ENCODE data around the gene PTPN21. TPM values are rescaled to one million over a fixed set of nuclear protein-coding genes. Genes with fewer than 3 reads are reported as not detected.

Gene PTPN21
- total RNA-seq (2014; rRNA removed; shearing (Covaris generic)): 2.6 and 3.8 TPM in 2 replicates
- polyA plus RNA-seq (2015; cell fraction: cytosol; rRNA removed): 4.1 and 5.9 TPM in 2 replicates
- 7.2 and 7.4 TPM in 2 replicates for polyA plus RNA-seq (2015; cell fraction: nucleus; rRNA removed)

DNA sequence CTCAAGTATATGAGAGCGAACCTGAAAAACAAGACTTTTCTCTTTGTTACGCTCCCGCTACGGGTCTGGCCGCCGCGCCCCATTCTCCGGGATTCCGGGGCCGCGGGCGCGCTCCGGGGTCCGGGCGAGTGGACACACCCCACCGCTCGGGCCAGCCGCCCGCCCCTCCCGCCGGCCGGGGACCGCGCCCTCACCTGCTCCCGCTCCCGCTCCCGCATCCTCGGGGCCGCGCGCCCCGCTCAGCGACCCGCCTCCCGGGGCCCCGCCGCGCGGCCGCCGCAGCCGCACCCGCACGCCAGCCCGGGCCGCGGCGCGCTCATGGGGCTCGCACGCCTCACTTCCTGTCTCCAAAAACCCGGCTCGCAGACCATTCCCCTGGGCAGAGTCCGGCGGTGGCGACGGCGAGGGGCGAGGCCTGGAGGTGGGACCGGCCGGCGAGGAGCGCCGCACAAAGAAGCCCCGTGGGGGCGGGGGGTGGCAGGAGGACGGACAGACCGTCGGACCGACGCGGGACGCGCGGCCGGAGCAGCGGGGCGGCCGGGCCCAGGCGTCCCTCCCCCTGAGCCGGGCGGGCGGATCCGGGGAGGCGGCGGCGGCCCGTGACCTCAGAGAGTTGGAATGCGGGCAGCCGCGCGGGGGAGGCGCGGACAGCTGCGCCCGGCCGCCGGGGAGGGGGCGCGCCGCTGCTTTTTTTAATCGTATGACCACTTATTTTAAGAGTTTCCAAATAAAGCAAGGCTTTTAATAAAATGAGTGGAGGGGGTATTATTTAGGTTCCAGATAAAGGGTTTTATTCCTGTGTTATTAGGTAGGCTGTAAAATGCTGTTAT is at the start of gene PTPN21:
Gene PTPN21, minus strand, starts transcription at position 551 of the 830 bp plus-strand sequence. CDS start 4,590 bp downstream, outside the sequence.
- DNase-seq (ENCODE audit: low read depth): peak; percentile 71

DNA sequence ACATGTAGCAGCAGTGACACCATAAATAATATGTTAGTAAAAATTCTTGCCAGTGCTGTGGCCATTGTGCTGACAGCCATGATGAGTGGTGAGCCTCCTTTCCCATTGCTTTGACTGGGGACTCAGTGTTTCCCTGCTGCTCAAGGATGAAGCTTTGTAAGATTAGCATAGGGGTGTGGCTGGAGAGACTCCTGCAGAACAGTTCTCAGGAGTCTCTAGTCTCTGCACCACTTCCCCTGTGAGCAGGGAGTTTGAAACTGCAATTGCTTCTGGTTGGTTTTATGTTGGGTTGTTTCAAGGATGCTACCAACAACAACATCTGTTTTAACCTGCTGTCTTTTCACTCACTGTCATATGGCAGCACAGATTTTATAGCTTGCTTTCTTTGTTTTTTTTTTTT is 49.4 kb upstream of the PTPN21 start:
- DNase-seq (ENCODE audit: low read depth): no peak

DNA sequence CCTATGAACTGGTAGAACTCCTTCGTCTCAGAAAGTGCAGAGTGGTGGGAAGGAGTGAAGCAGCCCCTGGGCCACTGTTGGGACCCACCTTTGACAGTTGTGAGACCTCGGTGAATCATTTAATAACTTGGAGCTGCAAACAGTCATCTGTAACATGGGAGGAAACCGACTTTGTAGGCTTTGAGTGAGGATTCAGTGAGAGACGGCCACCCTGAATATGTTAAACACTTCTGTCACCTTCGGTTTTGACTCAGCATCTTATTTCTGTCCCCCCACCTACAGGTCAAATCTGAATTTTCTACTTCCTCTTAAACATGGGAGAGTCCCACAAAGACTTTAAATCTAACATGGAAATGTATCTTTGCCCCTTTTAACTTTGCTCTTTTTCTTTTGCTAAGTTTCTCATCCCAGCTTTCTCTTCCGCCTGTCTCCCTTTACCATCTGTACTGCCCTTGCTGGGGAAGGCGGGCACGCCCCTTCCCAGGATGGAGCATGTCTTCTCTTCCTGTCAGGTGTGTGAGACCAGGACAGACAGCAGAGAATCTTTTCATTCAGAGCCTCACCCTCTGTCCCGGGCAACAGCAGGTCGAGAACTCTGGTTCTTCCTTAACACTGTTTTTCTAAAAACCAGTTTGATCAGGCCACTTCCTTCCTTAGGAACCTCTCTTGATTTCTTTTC is 45.1 kb upstream of the PTPN21 start:
- DNase-seq (ENCODE audit: low read depth): no peak

DNA sequence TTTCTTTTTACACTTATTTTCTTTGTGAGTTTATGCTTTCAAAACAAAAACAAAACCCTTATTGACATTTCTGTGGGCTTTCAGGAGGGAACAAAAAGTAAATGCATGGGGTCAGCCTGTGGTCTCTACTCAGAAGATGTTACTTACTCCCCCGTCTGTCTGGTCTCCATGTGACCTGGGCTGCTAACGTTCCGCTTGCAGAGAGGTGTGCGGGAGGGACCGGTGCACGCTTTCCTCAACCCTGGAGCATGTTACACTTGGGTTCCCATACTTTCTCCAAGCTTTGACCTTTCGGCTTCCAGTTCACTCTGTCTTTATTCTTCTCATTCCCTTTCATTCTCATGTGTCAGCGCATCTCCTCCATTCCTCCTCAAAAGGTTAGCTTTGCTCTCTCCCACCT is 44.5 kb upstream of the PTPN21 start:
- DNase-seq (ENCODE audit: low read depth): no peak

DNA sequence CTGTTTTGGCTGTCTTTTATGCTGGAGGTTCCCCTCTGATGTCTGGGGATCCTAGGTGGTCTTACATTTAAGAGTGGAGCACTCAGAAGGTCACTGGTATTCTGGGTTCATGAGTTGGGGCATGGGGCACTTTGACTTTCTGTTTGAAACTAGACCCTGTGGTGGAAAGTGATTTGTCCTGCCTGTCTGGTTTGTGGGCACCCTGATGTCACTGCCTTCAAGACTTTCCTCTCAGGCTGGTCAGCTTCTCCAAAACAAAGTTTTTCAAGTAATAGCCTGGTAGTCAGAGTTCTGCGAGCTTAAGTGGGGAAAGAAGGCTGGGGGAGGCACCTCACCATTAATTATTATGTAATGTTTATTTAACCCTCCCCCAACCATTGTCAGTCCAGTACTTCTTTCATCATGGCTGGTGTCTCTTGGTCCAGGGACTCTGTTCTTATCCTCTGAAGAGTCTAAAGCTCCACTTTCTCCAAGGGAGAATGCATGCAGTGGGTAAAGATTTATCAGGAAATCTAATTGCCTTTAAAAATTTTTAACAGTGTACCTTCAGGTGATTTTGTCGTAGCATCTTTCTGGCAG is 43.4 kb upstream of the PTPN21 start:
- no peak for DNase-seq (ENCODE audit: low read depth)

DNA sequence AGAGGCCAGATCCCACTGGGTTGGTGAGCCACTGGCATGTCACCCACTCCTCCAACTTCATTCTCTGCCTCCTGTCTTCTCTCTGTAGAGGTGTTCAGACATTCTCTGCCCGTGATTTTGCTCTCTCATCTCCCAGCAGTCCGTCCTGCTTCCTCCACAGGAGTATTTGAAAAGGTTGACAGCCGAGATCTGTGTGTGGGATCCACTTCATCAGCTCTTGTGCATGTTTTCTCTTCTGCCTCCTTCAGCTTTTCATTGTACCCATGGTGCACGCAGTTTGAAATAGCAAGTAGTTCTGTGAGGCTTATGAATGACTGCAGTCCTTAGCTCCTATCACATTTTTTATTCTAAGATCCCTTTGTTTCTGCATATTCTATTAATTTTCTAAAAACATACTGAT is 42.8 kb upstream of the PTPN21 start:
- DNase-seq (ENCODE audit: low read depth): no peak

DNA sequence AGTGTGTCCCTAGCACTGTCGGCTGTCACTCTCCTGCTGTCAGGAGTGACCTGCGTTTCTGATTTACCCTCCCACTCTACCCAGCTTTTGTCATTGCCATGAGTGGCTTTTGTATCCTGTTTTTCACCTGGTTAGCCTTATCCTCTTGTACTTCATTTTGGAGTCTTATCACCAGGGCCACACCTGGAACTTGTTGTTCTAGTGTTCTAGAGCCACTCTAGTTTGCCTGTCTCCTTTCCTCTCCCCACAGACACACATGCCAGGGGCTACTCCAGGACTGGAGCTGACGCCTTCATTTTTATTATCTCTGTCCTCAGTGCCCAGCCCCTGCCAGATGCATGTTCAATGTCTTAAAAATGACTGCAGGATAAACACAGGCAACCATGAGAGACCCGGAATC is 42.2 kb upstream of the PTPN21 start:
- no peak for DNase-seq (ENCODE audit: low read depth)

DNA sequence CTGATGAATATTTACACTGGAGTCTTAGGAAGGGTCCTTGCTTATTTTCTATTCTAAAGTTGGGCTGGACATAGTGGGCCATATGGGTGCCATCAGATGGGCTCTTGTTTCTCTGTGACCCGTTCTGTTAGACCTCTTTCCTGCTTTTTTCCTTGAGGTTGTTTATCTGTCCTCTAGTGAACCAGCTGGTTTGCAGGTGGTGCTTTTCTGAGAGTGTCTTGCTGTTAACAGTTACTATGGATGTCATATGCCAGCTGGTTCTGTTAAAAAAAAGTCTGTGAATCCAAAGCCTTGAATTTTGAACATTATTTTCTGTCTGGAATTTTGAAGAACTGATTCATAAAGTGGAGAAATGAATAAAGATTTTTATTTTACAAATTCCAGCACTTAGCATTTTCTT is 37.2 kb upstream of the PTPN21 start:
- DNase-seq (ENCODE audit: low read depth): no peak

DNA sequence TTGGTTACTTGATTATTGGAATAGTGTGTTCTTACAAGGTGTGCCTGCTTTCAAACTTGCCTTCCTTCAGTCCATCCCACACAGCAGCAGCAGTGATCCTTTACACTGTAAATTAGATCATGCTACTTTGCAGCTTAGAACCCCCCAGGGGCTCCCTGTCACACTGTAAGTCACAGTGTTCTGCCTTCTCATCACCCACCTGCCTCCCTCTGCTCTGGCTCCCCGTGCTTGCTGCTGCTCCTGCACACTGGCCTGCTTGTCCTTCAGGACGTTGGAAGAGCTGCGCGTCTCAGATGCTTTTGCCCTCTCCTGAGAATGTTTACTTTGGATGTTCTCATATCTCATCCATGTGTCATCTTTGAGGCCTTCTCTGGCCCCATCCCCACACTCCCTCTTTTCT is 35.4 kb upstream of the PTPN21 start:
- no peak for DNase-seq (ENCODE audit: low read depth)

DNA sequence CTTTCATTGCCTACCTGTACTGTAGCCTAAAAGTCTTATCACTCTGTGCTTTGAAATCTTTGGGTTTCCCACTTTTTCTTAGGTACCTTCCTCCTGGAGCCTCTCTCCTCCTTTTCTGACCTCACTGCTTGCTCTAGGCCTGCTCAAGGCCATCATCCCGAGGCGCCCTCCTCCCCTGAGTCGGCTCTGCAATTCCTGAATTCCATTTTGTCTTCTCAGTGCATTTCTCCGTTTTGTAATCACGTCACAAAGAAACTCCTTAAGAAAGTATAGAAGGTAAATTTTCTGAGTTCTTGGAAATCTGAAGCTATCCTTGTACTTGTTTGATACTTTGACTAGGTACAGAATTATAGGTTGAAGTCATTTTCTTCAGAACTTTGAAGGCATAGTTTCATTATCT is 33.3 kb upstream of the PTPN21 start:
- no peak for DNase-seq (ENCODE audit: low read depth)

DNA sequence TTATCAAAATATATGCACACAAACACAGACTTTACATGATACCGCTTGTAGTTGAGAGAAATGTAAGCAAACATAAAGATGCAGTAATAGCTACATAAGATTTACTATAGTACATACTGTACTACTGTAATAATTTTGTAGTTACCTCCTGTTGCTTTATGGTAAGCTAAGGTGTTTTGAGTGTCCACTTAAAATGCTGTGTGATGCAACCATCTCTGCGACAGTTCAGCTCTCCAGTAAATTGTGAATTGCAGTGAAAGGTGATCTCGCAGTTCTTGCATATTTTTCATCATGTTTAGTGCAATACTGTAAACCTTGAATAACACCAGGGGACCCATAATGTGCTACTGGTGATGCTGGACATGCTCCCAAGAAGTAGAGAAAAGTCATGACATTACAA is 29.6 kb upstream of the PTPN21 start:
- DNase-seq (ENCODE audit: low read depth): no peak

DNA sequence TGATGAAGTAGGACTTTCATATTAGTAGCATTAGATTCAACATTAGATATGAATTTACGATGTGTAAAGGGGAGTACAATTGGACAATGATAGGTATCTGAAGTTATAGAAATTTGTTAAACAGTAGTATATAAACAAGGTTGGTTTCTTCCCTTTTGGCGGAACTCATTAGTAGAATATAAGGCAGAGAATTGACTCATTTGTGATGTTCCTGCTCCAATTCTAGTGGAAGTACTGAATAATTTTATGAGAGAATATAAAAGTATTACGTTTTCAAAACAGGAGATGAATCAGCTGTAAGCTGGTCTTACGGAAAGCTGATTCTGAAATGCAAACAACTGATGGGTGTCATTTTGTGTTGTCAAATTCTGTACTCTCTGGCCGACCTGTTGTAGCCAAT is 21.4 kb upstream of the PTPN21 start:
- no peak for DNase-seq (ENCODE audit: low read depth)

DNA sequence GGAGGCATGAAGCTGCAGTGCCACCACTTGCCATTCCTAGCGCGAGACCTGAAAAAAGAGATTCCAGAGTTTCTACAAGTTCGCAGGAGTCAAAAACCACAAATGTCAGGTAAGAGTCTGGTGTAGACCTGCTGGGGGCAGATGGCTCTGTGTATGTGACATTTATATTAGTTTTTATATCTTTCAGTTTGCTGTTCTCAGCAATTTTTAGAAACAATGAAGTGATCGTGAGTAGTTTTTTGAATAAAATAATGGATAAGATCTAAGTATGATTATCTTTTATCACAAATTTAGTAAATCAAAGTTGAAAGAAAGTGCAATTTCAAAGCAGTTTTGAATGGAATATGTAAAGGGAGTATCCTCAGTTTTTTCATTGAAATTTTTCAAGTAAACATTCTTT is 17.3 kb upstream of the PTPN21 start:
- no peak for DNase-seq (ENCODE audit: low read depth)

DNA sequence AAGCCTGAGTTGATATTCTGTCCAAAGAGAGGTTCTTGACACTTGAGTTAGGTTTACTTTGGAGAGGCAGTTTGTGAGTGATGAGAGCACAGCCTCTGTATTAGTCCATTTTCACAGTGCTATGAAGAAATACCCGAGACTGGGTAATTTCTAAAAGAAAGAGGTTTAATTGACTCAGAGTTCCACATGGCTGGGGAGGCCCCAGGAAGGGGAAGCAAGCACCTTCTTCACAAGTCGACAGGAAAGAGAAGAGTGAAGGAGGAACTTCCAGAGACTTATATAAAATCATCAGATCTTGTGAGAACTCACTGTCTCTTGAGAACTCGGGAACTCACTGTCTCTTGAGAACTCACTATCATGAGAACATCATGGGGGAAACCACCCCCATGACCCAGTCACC is 13.4 kb upstream of the PTPN21 start:
- no peak for DNase-seq (ENCODE audit: low read depth)

DNA sequence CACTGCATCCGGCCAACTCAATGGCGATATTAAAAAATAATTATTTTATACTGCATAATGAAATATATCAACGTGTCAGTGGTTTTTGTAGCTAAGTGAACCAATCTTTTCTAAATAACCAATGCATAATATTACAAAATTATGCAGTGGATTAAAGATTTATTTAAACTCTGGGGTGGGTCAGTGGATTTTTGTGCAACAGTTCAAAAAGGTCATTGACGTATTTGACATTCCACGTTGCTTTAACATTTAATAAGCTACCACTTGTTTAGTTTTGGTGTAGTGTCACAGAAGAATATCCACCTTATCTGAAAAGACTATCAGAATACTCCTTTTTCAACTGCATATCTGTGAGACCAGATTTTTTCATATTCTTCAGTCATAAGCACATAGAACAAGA is 10.6 kb upstream of the PTPN21 start:
- no peak for DNase-seq (ENCODE audit: low read depth)

DNA sequence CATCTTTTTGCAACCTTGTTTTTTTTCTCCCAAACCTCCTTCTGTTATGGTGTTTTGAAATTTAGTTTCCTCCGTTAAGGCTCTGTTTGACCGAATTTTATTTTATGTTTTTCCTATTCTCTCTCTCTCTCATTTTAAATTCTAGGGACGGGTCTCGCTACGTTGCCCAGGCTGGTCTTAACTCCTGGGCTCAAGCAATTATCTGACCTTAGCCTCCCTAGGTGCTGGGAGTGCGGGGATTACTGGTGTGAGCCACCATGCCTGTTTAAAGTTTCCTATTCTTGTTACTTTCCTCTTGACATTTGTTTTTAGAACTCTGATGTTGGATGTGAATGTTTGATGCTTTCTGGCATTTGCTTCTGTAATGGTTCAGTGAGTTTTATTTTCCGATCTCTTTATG is 9.0 kb upstream of the PTPN21 start:
- no peak for DNase-seq (ENCODE audit: low read depth)

DNA sequence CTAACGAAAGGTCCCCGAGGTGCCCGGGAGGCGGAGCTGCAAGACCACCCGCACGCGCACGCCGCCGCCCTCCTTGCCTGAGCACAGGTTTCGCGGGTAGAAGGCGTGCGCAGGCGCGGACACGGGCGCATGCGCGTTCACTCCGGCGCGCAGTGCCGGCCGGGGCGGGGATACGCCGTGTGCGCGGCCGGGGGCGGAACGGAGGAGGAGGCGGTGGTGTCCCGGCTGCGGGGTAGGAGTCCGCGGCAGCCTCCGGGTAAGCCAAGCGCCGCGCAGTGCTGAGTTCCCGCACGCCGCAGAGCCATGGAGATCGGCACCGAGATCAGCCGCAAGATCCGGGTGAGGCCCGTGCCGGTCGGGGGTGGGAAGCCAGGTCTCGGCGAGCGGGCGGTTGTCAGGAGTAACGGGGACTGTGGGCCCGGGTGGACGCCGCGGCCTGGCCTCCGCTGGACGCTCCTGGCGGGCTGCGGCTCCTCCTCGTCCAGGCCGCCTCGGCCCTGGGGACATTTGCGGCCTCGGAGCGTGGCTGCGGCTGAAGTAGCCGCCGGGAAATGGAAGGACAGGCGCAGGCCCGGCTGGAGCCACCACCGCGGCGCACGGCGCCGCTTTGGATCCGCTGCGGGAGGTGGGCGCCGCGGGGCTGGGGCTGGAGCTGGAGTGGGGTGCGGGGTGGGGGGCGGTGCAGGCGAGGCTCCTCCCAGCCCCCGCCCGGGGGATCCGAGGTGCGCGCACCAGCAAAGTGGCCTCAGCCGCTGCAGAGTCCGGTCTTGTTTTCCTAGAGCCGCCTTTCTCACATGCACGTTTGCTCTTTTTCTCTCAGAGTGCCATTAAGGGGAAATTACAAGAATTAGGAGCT is 8.3 kb upstream of the PTPN21 start, which contains the start of gene ZC3H14:
Gene ZC3H14, plus strand, starts transcription at position 207 of the 856 bp plus-strand sequence. Its CDS starts 97 bp downstream, at position 304.
- peak; percentile 88 for DNase-seq (ENCODE audit: low read depth)

DNA sequence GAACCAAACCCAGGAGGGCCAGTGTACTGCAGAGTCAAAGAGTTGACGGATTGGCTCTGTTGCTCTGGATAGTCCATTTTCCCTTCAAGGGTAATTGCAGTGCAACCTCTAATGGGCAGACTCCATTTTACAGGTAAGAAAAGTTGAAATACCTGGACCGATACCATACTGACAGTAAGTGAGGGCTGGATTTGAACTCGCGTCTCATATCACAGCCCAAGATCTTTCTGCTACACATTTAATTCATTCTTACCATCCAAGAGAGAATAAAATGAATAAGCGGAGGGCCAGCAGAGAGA is 7.7 kb upstream of the PTPN21 start:
- DNase-seq (ENCODE audit: low read depth): no peak

DNA sequence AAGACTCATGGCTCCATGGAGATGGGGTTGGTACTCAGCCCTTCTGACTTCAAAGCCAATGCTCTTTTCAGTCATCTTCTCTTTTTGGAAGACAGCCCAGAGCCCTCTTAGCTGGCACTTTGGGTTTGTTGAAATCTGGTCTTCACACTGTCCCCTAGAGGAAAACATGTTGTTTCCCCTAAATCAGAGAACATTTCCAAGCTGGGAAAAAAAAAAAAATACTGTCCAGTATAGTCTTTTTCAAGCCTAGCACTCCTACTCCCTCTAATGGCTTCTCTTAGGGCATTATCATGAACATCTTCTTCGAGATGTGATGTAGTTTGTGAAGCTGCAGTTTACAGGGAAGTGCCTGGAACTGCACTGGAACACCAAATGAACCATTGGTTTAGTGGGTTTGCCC is 5.0 kb upstream of the PTPN21 start:
- peak; percentile 74 for DNase-seq (ENCODE audit: low read depth)

DNA sequence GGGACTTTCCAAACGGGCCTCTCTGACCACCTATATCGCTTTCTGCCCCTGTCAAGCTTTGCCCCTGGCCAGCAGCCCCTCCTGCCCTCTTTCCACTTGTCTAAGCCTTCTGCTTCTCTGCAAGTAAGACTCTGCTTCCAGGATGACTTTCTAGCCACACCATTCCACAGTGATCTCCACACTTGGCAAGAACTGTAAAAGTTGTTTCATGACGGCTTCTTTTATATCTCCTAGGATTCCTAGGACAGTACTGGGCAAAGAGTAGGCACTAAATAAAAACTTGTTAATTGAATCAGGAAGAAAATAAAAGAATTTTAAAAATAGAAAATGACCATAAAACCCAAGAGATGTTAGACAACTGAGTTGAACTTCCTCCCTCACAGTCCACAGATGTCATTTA is 1.8 kb upstream of the PTPN21 start:
- DNase-seq (ENCODE audit: low read depth): no peak

DNA sequence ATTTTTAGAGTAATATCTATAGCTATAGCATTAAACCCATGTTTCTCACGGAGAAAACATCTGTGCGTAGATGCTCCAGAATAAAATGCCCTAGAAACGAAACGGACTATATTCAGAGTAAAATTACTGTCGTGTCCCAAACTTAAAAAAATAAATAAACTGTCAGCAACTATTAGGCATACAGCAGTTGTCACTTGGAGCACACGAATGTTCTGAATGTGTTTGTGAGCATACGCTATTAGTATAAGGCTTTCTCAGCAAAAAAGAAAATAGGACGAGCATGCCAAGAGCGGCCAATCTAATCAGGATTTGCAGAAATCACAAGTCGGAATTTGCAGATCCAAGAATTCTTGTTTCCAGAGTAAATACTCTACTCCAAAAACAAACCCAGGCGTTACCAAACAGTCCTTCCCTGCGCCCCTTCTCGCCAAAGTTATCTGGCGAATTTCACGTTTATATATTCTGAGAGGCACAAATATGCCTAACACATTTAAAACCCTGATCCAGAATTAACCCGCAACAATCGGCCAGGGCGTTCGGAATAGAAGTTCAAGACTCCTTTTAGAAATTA is 836 bp downstream of the PTPN21 start:
- DNase-seq (ENCODE audit: low read depth): no peak
